ENCODE data around the gene C15orf39. TPM values are rescaled to one million over a fixed set of nuclear protein-coding genes. Genes with fewer than 3 reads are reported as not detected.
"Not testable (repeated sequence)": the region's sequence is repeated elsewhere in the genome, so short reads cannot be mapped to it uniquely, and the experiment has no call there.

C15orf39 gene
- total and polyA plus RNA-seq, 2 experiments from 2014 or later, result 13.4 to 54.1 TPM

DNA sequence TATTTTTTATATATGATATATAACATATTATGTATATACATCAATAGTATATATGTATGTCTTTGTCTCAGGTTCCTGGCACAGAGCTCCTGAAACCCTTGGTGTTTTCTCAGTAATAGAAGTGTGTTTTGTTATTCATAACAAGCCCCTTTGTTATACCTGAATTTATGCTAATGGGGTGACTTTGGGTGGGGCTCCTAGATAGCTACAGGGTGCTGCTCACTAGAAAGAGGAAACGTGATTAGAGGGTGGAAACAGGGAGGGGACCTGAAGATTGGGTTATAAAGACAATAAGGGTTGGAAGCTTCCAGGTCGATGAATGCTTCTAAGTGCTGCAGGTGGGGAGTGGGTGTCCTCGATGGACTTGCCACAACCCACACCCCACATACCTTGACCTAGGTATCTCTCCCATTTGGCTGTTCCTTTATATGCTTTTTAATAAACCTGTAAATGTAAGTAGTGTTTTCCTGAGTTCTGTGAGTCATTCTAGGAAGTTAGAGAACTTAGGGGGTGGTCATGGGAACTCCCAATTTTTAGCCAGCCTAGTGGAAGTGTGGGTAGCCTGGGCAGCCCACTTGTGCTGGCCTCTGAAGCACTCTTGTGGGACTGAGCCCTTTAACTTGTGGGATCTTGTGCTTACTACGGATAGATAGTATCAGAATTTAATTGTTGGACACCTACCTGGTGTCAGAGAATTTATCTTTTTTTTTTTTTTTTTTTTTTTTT is 36.9 kb upstream of the C15orf39 start (continued):
- TF ChIP-seq, protein P1, sequence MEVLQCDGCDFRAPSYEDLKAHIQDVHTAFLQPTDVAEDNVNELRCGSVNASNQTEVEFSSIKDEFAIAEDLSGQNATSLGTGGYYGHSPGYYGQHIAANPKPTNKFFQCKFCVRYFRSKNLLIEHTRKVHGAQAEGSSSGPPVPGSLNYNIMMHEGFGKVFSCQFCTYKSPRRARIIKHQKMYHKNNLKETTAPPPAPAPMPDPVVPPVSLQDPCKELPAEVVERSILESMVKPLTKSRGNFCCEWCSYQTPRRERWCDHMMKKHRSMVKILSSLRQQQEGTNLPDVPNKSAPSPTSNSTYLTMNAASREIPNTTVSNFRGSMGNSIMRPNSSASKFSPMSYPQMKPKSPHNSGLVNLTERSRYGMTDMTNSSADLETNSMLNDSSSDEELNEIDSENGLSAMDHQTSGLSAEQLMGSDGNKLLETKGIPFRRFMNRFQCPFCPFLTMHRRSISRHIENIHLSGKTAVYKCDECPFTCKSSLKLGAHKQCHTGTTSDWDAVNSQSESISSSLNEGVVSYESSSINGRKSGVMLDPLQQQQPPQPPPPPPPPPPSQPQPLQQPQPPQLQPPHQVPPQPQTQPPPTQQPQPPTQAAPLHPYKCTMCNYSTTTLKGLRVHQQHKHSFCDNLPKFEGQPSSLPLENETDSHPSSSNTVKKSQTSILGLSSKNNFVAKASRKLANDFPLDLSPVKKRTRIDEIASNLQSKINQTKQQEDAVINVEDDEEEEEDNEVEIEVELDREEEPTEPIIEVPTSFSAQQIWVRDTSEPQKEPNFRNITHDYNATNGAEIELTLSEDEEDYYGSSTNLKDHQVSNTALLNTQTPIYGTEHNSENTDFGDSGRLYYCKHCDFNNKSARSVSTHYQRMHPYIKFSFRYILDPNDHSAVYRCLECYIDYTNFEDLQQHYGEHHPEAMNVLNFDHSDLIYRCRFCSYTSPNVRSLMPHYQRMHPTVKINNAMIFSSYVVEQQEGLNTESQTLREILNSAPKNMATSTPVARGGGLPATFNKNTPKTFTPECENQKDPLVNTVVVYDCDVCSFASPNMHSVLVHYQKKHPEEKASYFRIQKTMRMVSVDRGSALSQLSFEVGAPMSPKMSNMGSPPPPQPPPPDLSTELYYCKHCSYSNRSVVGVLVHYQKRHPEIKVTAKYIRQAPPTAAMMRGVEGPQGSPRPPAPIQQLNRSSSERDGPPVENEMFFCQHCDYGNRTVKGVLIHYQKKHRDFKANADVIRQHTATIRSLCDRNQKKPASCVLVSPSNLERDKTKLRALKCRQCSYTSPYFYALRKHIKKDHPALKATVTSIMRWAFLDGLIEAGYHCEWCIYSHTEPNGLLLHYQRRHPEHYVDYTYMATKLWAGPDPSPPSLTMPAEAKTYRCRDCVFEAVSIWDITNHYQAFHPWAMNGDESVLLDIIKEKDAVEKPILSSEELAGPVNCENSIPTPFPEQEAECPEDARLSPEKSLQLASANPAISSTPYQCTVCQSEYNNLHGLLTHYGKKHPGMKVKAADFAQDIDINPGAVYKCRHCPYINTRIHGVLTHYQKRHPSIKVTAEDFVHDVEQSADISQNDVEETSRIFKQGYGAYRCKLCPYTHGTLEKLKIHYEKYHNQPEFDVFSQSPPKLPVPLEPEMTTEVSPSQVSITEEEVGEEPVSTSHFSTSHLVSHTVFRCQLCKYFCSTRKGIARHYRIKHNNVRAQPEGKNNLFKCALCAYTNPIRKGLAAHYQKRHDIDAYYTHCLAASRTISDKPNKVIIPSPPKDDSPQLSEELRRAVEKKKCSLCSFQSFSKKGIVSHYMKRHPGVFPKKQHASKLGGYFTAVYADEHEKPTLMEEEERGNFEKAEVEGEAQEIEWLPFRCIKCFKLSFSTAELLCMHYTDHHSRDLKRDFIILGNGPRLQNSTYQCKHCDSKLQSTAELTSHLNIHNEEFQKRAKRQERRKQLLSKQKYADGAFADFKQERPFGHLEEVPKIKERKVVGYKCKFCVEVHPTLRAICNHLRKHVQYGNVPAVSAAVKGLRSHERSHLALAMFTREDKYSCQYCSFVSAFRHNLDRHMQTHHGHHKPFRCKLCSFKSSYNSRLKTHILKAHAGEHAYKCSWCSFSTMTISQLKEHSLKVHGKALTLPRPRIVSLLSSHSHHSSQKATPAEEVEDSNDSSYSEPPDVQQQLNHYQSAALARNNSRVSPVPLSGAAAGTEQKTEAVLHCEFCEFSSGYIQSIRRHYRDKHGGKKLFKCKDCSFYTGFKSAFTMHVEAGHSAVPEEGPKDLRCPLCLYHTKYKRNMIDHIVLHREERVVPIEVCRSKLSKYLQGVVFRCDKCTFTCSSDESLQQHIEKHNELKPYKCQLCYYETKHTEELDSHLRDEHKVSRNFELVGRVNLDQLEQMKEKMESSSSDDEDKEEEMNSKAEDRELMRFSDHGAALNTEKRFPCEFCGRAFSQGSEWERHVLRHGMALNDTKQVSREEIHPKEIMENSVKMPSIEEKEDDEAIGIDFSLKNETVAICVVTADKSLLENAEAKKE (CRISPR knock-in tag; IDR thresholded peaks at IDR 0.05), result no peak
- no peak for TF ChIP-seq STAT1 (IDR thresholded peaks at IDR 0.05; ENCODE audit: unreplicated experiment)
- no peak for TF ChIP-seq POLR2AphosphoS5 (IDR thresholded peaks at IDR 0.05; ENCODE audit: low read depth)
- TF ChIP-seq EZH2phosphoT487 (IDR thresholded peaks at IDR 0.05; ENCODE audit: unreplicated experiment), result no peak

DNA sequence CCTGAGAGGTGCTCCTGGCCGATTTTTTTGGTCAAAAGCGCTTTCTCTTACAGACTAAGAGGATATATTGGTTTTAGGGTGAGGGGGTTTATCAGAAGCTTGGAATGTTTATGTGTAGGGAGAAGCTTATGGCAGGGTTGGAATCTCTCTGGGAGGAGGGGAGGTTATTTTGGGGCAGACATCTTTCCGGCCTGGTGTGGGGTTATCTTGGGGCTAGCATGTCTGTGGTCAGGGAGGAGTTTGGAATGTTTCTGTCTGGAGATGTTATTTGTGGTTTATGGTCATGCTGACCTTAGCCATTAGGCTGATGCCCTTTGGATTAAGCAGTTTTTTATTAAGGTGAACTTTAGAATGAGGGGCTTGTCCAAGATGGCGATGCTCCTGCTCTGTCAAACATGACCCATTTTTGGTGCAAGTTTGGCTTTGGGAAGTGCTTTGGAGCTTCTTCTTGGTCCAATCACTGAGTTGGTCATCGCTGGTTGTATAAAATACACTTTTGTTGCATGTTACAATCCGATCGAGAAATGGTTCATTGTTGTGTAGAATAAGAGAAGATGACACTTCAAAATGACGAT is 35.1 kb upstream of the C15orf39 start:
- H3K4me2 ChIP-seq; H3K9me2 ChIP-seq (ENCODE audit: insufficient read depth); H3K36me3 ChIP-seq (ENCODE audit: insufficient read depth); H3K4me1 Mint-ChIP-seq; H3K4me1 ChIP-seq (ENCODE audit: insufficient read depth); H3K79me2 ChIP-seq (replicated peaks; ENCODE audit: insufficient read depth); H3K4me3 Mint-ChIP-seq; H3K4me3 ChIP-seq; H3K27ac ChIP-seq (ENCODE audit: low read depth); DNase-seq (ENCODE audit: low spot score); H2AFZ ChIP-seq; H3K27ac Mint-ChIP-seq; ATAC-seq; H3F3A ChIP-seq (replicated peaks; ENCODE audit: low read depth); H4K20me1 ChIP-seq (replicated peaks; ENCODE audit: insufficient read depth); H3K27me3 ChIP-seq (ENCODE audit: insufficient read depth): not testable (repeated sequence)
- Mint-ChIP-seq H3K27me3 (ENCODE audit: insufficient read depth, low read depth, poor library complexity) (peaks cover 12% of the 10 kb centered on the region), H3K9me3 (peaks cover 24% of the 10 kb centered on the region), H3K36me3 (ENCODE audit: low read depth) (peaks cover 18% of the 10 kb centered on the region; the same call in 2 of the 3 replicates)

All from GM23338 (cell line).